HG02798 (cell line): ENCODE measurements around the gene KANSL1.
"Not testable (repeated sequence)": the region's sequence is repeated elsewhere in the genome, so short reads cannot be mapped to it uniquely, and the experiment has no call there.

Source experiments
- ATAC-seq: cut with Tn5 transposase; IDR thresholded peaks from one replicate; pipeline ENCODE4 v1.9.1; 2021; ENCODE audit warnings: mild to moderate bottlenecking; ENCODE audit not compliant: unreplicated experiment, poor library complexity

KANSL1 gene

GRCh38 chr17:46008591-46008990, 184.6 kb downstream of the KANSL1 start:
- ATAC-seq, result no peak

- no peak for ATAC-seq
Observed at GRCh38 chr17:46007461-46007965, 185.7 kb downstream of the KANSL1 start.

GRCh38 chr17:46006082-46006481, 187.1 kb downstream of the KANSL1 start:
- not testable (repeated sequence) for ATAC-seq

GRCh38 chr17:46003907-46004748, 189.1 kb downstream of the KANSL1 start:
- no peak for ATAC-seq

- ATAC-seq, result no peak
Observed at GRCh38 chr17:46002973-46003316, 190.3 kb downstream of the KANSL1 start.

- peak; percentile 58 for ATAC-seq
Observed at GRCh38 chr17:46002311-46002972, 190.8 kb downstream of the KANSL1 start.

- no peak for ATAC-seq
Observed at GRCh38 chr17:46001390-46002310, 191.6 kb downstream of the KANSL1 start.

- no peak for ATAC-seq
Observed at GRCh38 chr17:46000757-46001156, 192.5 kb downstream of the KANSL1 start.

GRCh38 chr17:46000292-46000691, 192.9 kb downstream of the KANSL1 start:
- no peak for ATAC-seq

- ATAC-seq, result no peak
Observed at GRCh38 chr17:45999900-46000290, 193.3 kb downstream of the KANSL1 start.

- ATAC-seq, result no peak
Observed at GRCh38 chr17:45998987-45999899, 194.0 kb downstream of the KANSL1 start, which contains the start of gene STH. STH (plus strand) TSS chr17:45999250; CDS start chr17:45999280, 30 bp downstream.

GRCh38 chr17:45997624-45998023, 195.6 kb downstream of the KANSL1 start:
- ATAC-seq, result no peak

- no peak for ATAC-seq
Observed at GRCh38 chr17:45997166-45997565, 196.1 kb downstream of the KANSL1 start.

GRCh38 chr17:45996282-45996937, 196.8 kb downstream of the KANSL1 start:
- no peak for ATAC-seq

- ATAC-seq, result no peak
Observed at GRCh38 chr17:45995627-45996270, 197.5 kb downstream of the KANSL1 start.

GRCh38 chr17:45994987-45995386, 198.2 kb downstream of the KANSL1 start:
- no peak for ATAC-seq

- no peak for ATAC-seq
Observed at GRCh38 chr17:45993962-45994627, 199.1 kb downstream of the KANSL1 start.

- no peak for ATAC-seq
Observed at GRCh38 chr17:45992904-45993303, 200.3 kb downstream of the KANSL1 start.
